ENCODE data around the gene FBXO31.

- TF ChIP-seq CTCF (IDR thresholded peaks at IDR 0.05; ENCODE audit: borderline replicate concordance, extremely low read depth, low read length, poor library complexity, severe bottlenecking) (no peak), EZH2 (IDR thresholded peaks at IDR 0.05; ENCODE audit: borderline replicate concordance, low read depth, low read length, severe bottlenecking) (no peak)
These were observed 104.4 kb downstream of the FBXO31 start for GRCh38 chr16:87279094-87279658.
